Measurements from ENCODE around the gene ANOS1. TPM values are rescaled to one million over a fixed set of nuclear protein-coding genes. Genes with fewer than 3 reads are reported as not detected.
A peak's percentile ranks its signal among the peaks of the same experiment; 100 is the strongest.

ANOS1 gene
- total RNA-seq, 1 experiment from 2014 or later = 0.05 TPM

GRCh38 chrX:8635812-8636211 is 96.1 kb downstream of the ANOS1 start:
- Mint-ChIP-seq H3K36me3 (ENCODE audit: insufficient read depth, unreplicated experiment) (no peaks in the 10 kb centered on the region), H3K27ac (ENCODE audit: low read depth, unreplicated experiment) (no peak overlapping the region), H3K4me3 (ENCODE audit: unreplicated experiment) (no peak overlapping the region), H3K4me1 (ENCODE audit: insufficient read depth, unreplicated experiment) (no peaks in the 10 kb centered on the region), H3K27me3 (ENCODE audit: insufficient read depth, unreplicated experiment) (no peaks in the 10 kb centered on the region), H3K9me3 (ENCODE audit: unreplicated experiment) (peaks cover 8% of the 10 kb centered on the region)
- DNase-seq (ENCODE audit: unreplicated experiment) = no peak
- POLR2A ChIA-PET = no interaction called here
- intact Hi-C loops (cut with micrococcal nuclease) = no loop called here
- BruUV-seq (replicated peaks) = no TSS peak
- CTCF ChIA-PET = no interaction called here
- TF ChIP-seq CTCF (IDR thresholded peaks at IDR 0.05; ENCODE audit: unreplicated experiment) = no peak

- Mint-ChIP-seq H3K27ac (ENCODE audit: low read depth, unreplicated experiment) (no peak overlapping the region), H3K27me3 (ENCODE audit: insufficient read depth, unreplicated experiment) (no peaks in the 10 kb centered on the region), H3K4me3 (ENCODE audit: unreplicated experiment) (no peak overlapping the region), H3K4me1 (ENCODE audit: insufficient read depth, unreplicated experiment) (no peaks in the 10 kb centered on the region), H3K36me3 (ENCODE audit: insufficient read depth, unreplicated experiment) (no peaks in the 10 kb centered on the region), H3K9me3 (ENCODE audit: unreplicated experiment) (peaks cover 13% of the 10 kb centered on the region)
- ChIA-PET CTCF (interaction anchor here (0.9 to 1.2 kb wide), 2 partner anchors 12 to 255 kb away, joined by 3 to 4 read pairs; no protein-coding TSS in a partner anchor), POLR2A (interaction anchor here (0.6 to 0.7 kb wide), 2 partner anchors 23 to 111 kb away, joined by 3 to 4 read pairs; no protein-coding TSS in a partner anchor)
- TF ChIP-seq CTCF (IDR thresholded peaks at IDR 0.05; ENCODE audit: unreplicated experiment) = no peak
- peak; percentile 56 for DNase-seq (ENCODE audit: unreplicated experiment)
- no TSS peak for BruUV-seq (replicated peaks)
- intact Hi-C loops (cut with micrococcal nuclease) = no loop called here
Observed at GRCh38 chrX:8632924-8633323, 99.0 kb downstream of the ANOS1 start.

- no peaks in the 10 kb centered on the region for H3K27me3 Mint-ChIP-seq (ENCODE audit: insufficient read depth, unreplicated experiment)
- no TSS peak for BruUV-seq (replicated peaks)
- POLR2A ChIA-PET = no interaction called here
Observed at GRCh38 chrX:8629871-8630270, 102.1 kb downstream of the ANOS1 start.

GRCh38 chrX:8627796-8628195 is 104.1 kb downstream of the ANOS1 start:
- no peaks in the 10 kb centered on the region for H3K36me3 Mint-ChIP-seq (ENCODE audit: insufficient read depth, unreplicated experiment)
- H3K4me1 Mint-ChIP-seq (ENCODE audit: insufficient read depth, unreplicated experiment) = no peaks in the 10 kb centered on the region

More at GRCh38 chrX:8629871-8630270, 102.1 kb downstream of the ANOS1 start:
- Mint-ChIP-seq H3K27ac (ENCODE audit: low read depth, unreplicated experiment) (no peak overlapping the region), H3K4me3 (ENCODE audit: unreplicated experiment) (no peak overlapping the region), H3K9me3 (ENCODE audit: unreplicated experiment) (peaks cover 13% of the 10 kb centered on the region), H3K36me3 (ENCODE audit: insufficient read depth, unreplicated experiment) (no peaks in the 10 kb centered on the region), H3K4me1 (ENCODE audit: insufficient read depth, unreplicated experiment) (no peaks in the 10 kb centered on the region)
- intact Hi-C loops (cut with micrococcal nuclease) = no loop called here
- TF ChIP-seq CTCF (IDR thresholded peaks at IDR 0.05; ENCODE audit: unreplicated experiment) = no peak
- DNase-seq (ENCODE audit: unreplicated experiment) = peak; percentile 51
- CTCF ChIA-PET = no interaction called here

More at GRCh38 chrX:8627796-8628195, 104.1 kb downstream of the ANOS1 start:
- H3K9me3 Mint-ChIP-seq (ENCODE audit: unreplicated experiment) = peaks cover 16% of the 10 kb centered on the region
- no peak for DNase-seq (ENCODE audit: unreplicated experiment)
- H3K4me3 Mint-ChIP-seq (ENCODE audit: unreplicated experiment) = no peak overlapping the region
- BruUV-seq (replicated peaks) = no TSS peak
- no peak overlapping the region for H3K27ac Mint-ChIP-seq (ENCODE audit: low read depth, unreplicated experiment)
- ChIA-PET CTCF (no interaction called here), POLR2A (no interaction called here)
- H3K27me3 Mint-ChIP-seq (ENCODE audit: insufficient read depth, unreplicated experiment) = no peaks in the 10 kb centered on the region
- TF ChIP-seq CTCF (IDR thresholded peaks at IDR 0.05; ENCODE audit: unreplicated experiment) = no peak
- intact Hi-C loops (cut with micrococcal nuclease) = no loop called here
